Vagina (tissue), 2 donors: ENCODE data around the gene LSG1.

Experiments used
- POLR2A ChIP-seq, 2 donors: fragments of 450-650 bp; IDR thresholded peaks; one replicate each; pipeline ENCODE4 v1.6.1; 2017; ENCODE audit warnings: antibody characterized with exemption in 2 of 2, mild to moderate bottlenecking in 2 of 2, moderate library complexity in 2 of 2
- TF ChIP-seq, protein P1 (sequence below), 3 experiments: fragments of 450-650 bp in 2 of 3; fragments of 200-600 bp in 1 of 3; sonication (generic) in 1 of 3; IDR thresholded peaks; one replicate each; pipeline ENCODE4 v1.5.1; 2017 to 2019; ENCODE audit warnings: antibody characterized with exemption in 3 of 3, mild to moderate bottlenecking in 2 of 3, moderate library complexity in 2 of 3

DNA sequence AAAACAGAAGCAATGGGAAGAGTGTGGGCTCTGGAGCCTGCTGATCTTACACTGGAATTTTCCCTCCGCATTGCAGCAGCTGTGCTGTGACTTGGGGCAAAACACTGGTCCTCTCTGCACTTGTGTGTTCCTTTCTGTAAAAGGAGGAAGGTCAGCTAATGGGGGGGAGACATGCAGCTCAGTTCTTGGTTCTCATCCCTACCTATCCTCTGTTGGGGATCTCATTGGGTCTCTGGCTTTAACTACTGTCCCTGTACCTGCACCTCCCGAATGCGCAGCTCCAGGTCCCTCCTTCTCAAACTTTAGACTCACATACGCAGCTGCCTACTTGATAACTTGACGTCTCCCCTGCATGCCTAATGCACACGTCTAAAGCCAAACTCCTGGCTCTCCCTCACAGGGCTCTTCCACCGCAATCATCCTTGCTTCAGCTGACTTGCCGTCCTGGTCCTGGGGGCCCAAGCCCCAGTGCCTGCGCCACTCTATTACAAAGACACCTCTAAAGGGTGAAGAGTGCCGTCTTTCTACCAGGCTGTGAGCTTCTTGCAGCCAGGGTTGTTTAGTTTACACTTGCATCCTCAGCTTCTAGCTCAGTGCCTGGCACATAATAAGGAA lies 32.9 kb downstream of the LSG1 start:
- TF ChIP-seq POLR2A (IDR thresholded peaks at IDR 0.05) = no peak
- TF ChIP-seq, protein P1, sequence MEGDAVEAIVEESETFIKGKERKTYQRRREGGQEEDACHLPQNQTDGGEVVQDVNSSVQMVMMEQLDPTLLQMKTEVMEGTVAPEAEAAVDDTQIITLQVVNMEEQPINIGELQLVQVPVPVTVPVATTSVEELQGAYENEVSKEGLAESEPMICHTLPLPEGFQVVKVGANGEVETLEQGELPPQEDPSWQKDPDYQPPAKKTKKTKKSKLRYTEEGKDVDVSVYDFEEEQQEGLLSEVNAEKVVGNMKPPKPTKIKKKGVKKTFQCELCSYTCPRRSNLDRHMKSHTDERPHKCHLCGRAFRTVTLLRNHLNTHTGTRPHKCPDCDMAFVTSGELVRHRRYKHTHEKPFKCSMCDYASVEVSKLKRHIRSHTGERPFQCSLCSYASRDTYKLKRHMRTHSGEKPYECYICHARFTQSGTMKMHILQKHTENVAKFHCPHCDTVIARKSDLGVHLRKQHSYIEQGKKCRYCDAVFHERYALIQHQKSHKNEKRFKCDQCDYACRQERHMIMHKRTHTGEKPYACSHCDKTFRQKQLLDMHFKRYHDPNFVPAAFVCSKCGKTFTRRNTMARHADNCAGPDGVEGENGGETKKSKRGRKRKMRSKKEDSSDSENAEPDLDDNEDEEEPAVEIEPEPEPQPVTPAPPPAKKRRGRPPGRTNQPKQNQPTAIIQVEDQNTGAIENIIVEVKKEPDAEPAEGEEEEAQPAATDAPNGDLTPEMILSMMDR (IDR thresholded peaks at IDR 0.05) = no peak
